Amniotic epithelial cell (primary cell): Measurements from ENCODE around the gene SPDYE3.
A peak's percentile ranks its signal among the peaks of the same experiment; 100 is the strongest.
"Not testable (repeated sequence)": the region's sequence is repeated elsewhere in the genome, so short reads cannot be mapped to it uniquely, and the experiment has no call there.

Experiments used
- DNase-seq: peaks from one replicate; pipeline ENCODE4 v3.0.0-alpha.2; 2010; ENCODE audit warnings: low read depth

SPDYE3 gene, protein sequence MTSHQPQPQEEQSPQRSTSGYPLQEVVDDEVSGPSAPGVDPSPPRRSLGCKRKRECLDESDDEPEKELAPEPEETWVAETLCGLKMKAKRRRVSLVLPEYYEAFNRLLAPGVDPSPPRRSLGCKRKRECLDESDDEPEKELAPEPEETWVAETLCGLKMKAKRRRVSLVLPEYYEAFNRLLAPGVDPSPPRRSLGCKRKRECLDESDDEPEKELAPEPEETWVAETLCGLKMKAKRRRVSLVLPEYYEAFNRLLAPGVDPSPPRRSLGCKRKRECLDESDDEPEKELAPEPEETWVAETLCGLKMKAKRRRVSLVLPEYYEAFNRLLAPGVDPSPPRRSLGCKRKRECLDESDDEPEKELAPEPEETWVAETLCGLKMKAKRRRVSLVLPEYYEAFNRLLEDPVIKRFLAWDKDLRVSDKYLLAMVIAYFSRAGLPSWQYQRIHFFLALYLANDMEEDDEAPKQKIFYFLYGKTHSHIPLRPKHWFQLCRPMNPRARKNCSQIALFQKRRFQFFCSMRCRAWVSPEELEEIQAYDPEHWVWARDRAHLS

DNA sequence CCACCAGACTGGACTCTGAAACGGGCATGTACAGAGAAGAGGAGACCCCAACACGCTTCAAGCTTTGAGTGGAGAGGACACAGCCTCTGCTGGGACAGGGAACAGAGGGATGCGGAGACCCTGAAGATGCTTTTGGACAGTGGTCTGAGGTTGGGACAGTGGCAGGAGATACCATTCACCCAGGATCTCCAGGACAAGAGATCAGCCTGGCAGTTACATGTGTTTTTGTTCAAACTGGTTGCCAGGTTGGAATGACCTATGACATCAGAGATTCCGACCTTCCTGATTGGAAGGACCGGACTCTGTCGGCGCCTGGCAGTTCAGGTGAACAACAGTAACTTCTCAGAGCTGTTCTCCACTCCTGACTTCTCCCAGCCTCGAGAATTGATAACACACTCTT, at the start of gene SPDYE3:
TSS of gene SPDYE3 (plus strand) at position 301 of the 400 bp plus-strand sequence. CDS start 184 bp downstream, outside the sequence.
- not testable (repeated sequence) for DNase-seq

DNA sequence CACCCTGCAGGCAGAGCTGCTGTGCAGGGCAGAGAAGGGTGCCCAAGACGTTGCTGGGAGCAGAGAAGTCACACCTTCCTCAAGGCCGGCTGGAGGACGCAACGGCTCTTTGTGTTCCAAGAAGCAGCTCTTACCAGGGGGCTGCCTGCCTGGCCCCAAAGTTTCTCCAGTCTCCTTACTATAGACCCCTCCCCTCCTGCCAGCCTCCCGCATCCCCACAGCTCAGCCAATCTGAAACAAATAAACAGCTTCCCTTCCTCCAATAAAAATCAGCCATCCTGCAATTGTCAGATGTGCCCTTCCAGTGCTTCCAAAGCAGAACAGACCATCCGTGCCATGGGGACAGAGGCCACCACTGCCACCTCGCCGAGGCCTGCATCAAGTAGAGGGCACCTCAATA, 47.5 kb upstream of the SPDYE3 start:
- not testable (repeated sequence) for DNase-seq

DNA sequence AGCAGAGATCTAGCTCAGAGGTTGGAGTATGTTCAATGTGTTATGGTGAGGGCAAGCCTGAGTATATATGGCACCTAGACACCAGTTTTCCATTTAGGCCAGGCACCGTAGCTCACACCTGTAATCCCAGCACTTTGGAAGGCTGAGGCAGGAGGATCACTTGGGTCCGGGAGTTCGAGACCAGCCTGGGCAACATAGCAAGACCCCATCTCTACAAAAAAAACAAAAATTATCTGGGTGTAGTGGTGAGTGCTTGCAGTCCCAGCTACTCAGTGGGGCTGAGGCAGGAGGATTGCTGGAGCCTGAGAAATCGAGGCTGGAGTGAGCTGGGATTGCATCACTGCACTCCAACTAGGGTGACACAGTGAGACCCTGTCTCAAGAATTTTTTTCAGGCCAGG, 44.6 kb upstream of the SPDYE3 start:
- not testable (repeated sequence) for DNase-seq

DNA sequence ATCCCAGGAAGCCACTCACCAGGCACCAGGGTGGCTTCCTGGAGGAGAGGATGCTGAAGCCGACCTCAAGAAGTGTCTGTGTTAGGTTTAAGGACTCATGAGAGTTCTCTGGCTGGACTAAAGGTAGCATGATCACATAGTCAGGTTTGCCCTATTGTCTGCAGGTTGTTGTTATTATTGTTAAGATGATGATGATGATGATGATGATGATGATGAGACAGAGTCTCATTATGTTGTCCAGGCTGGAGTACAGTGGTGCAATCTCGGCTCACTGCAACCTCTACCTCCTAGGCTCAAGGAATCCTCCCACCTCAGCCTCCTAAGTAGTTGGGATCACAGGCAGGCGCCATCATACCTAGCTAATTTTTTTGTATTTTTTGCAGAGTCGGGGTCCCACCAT, 43.3 kb upstream of the SPDYE3 start:
- DNase-seq: not testable (repeated sequence)

DNA sequence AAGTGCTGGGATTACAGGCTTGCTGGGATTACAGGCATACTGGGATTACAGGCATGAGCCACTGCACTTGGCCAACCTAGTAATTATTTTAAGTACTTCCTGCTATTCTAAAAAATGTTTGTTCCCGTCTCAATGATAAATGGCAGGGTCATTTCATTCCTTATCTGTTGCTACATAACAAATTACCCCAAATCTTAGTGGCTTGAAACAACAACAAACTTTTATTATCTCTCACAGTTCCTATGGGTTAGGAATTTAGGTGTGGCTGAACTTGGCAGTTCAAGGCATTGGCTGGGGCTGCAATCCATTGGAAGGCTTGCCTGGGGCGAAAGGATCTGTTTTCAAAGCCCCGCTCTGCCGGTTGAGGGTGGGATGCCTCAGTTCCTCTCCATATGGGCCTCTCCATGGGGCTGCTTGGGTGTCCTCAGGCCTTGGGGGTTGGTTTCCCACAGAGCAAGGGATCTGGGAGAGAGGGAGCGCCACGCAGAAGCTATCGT, 42.8 kb upstream of the SPDYE3 start:
- DNase-seq: peak; percentile 39

DNA sequence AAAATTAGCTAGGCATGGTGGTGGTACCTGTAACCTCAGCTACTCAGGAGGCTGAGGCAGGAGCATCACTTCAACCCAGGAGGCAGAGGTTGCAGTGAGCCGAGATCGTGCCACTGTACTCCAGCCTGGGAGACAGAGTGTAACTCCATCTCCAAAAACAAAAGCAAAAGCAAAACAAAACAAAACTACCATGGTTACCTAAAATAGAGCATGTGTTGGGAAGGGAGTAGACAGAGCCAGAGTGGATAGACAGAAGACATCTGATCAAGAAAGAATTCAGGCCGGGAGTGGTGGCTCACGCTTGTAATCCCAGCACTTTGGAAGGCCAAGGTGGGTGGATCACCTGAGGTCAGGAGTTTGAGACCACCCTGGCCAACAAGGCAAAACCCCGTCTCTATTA, 41.7 kb upstream of the SPDYE3 start:
- DNase-seq: not testable (repeated sequence)

DNA sequence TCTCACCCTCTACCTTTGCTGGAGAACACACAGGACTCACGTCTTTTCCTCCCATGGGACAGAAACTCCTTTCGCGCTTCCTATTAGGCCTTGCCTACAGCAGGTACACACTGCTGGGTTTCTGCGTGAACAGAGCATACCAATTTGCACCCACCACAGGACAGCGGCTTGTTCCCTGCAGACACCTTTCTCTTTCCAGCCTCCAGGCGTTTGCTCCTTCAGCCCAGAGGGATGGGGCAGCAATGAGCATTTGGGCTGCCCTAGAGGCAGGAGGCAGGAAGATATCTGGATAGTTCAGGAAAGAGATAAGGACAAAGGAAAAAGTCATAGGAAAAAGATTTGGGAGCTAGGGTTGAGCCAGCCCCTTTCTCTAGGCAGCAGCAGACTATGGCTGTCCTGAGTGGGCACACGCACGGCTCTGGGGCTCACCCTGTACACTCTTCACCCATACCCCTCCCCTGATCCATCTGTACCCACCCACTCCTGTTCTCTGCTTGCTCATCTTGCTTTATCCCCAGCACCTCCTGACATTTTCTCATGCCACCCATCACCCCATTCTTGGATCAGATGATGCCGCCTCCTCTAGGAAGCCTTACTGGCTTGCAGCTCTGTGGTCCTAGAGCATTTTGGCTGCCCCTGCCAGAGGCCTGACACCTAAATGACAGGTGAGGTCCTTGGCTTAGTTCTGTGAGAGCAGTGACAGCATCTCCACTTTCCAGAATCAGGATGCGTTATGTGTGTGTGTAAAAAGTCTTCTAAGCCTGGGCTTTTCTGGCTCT, 40.7 kb upstream of the SPDYE3 start:
- no peak for DNase-seq

DNA sequence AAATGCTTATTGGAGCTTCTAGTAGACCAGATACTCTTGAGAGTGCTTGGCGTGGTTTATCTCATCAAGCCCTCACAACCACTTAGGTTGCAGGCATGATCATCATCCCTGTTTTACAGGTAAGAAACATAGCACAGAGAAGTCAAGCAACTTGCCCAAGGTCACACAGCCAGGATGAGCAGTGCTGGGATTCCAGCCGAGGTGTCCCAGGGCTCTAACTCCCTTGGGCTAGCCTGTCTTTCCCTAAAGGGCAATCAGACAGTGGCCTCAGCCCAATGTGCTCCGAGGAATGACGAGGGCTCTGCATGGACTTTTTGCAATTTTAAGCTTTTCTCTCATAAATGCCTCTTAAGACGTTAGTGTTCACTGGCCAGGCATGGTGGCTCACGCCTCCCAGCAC, 39.9 kb upstream of the SPDYE3 start:
- DNase-seq: no peak

DNA sequence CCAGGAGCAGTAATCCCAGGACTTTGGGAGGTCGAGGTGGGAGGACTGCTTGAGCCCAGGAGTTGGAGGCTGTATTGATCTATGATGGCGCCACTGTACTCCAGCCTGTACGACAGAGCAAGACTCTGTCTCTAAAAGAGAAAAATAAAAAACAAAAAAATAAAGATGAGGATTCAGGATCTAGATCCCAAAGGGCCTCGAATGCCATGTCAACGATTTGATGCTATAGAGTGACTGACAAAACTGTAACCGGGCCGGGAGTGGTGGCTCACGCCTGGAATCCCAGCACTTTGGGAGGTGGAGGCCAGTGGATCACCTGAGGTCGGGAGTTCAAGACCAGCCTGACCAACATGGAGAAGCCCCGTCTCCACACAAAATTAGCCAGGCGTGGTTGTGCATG, 38.6 kb upstream of the SPDYE3 start:
- DNase-seq: not testable (repeated sequence)

DNA sequence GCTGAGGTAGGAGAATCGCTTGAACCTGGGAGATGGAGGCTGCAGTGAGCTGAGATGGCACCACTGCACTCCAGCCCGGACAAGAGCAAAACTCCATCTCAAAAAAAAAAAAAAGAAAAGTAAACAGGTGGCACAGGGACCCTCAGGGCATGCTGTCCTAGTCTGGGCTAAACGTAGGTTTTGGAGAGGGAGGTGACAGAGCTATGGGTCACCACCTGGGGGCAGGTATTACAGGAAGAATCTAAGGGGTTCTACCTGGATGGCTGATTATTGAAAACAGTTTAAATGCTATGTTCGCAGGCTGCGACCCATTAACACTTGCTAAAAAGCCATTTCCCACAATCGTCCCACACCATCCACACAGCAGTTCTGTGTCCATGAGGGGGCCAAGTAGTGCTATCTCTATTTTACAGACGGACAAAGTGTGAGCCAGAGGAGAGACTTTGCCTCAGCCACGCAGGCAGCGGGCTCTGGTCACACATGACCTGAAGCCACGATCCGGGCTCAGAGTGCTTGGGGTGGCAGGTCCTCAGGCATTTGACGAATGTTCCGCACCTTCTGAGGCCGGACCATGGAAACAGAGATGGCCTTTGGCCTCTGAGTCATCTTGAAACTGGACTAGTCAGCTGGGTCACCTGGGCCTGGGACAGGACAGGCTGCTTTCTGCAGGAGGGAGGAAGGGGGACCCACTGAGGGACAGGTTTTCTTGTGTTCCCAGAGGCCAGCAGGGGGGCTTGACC, 38.0 kb upstream of the SPDYE3 start:
- not testable (repeated sequence) for DNase-seq

DNA sequence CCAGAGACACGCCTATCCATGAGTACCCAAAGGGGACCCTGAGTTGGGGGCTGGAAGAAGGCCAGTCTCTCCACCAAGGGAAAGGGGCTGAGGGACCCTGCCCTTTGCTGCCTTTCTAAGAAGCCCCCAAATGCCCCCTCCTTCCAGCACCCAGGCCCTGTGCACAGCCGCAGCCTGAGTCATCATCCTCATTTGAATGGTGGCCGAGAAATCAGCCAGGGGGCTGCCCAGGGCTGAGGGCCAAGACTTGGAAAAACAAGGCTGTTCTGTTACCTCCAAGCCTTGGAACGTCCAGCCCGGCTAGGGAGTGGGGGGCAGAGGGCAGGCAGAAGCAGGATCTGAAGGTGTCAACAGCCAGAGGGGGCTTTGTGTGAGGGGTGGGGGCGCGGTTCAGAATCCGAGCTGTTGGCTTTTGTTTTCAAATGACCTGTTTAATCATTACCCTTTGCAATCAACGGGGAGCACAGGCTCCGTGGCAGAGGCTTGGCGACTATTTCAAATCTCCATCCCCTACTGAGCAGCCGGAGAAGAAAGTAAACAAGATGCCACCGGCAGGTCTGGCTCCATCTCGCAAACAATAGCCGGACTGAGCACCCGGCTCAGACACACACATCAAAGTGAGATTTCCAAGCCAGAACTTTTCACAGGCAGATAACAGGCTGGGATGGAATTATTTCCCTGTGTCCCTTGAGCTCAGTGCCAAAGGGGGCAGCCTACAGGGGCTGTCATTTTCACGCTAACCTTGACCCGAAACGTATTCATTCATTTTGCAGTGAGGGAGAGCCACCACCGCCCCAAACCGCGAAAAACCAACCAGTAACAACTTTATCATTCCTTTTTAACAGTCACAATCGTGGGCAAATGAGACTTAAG, 37.2 kb upstream of the SPDYE3 start:
- DNase-seq: peak; percentile 10

DNA sequence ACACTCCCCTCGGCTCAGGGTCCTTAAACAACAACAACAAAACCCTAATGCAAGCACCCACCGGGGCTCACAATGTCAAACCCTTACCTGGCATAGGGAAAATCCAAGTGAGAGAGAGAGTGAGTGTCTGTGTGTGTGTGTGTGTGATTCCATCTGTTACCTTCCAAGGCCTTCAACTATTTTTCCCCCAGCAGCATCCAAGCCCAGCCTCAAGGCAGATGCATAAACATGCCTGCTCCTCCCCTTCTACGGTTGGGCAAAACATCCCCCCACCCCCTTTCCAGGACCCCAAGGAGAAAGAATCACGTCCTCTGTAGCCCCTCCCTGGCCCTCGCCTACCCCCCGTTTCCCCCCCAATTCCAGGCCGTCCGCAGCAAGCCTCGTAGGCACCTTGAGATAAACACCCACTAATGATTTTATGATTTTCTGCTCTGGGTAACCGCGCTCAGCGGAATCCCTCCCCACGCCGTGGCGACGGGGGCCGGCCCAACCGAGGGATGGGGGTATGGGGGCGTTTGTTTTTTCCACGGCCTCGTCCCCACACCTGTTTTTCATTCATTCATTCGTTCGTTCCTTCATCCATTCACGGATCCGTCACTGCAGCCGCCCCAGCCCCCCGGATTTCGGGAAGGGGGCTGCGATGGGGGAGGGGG, 36.4 kb upstream of the SPDYE3 start:
- DNase-seq: peak; percentile 30

DNA sequence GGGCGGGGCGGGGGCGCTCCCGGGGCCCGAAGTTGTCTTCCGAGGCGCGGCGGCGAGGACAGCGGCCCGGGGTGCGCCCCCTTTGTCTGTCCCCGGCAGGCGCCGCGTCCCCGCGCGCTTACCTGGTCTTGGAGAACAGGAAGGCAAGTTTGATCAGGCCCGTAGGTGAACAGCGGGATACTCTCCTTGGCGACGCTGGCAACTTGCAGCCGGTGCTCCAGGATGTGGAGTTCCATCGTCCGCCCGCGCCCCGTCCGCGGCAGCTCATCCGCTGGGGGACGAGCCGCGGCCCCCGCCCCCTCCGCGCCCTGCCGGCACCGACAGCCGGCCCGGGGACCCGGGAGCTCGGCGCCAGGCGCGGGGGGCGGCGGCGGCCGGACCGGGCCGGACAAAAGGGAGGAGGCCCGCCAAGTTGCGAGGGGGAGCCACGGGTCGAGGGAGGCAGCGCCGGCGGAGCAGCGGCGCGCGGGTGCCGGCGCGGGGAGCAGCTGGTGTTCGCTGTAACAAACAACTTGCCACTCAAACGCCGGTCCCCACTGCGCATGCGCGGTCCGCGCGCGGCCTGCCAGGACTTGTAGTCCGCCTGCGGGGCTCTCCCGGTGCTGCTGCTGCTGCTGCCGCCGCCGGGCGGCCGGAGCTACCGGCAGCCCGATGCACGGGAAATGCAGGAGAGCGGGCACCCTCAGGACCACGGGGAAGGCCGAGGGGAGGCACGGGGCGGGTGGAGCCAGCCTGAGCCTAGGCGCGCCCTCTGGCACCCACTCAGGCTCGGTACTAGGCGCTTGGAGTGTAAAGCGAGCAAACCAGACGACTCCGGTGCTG, 35.6 kb upstream of the SPDYE3 start:
- peak; percentile 92 for DNase-seq

DNA sequence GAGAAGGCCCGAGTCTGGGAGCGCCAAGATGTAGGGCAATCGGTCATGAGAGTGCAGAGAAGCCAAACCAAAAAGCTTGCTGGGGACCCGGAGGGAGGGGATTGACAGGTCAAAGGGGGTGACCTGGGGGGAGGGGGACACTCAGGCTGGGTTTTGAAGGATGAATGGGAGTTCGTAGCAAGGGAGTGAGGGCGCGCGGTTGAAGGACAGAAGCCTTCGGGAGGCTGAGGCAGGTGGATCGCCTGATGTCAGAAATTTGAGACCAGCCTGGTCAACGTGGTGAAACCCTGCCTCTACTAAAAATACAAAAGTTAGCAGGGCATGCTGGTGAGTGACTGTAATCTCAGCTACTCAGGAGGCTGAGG, 35.0 kb upstream of the SPDYE3 start:
- not testable (repeated sequence) for DNase-seq

DNA sequence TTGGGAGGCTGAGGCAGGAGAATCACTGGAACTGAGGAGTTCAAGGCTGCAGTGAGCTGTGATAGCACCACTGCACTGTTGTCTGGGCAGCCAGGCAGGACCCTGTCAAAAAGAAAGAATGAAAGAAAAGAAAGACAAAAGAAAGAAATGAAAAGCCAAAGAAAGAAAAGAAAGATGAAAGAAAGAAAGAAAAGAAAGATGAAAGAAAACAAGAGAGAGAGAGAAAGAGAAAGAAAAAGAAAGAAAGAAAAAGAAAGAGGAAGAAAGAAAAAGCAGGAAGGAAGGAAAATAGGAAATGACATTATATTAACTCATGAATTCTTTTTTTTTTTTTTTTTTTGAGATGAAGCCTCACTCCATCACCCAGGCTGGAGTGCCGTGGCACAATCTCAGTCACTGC, 32.4 kb upstream of the SPDYE3 start:
- DNase-seq: no peak

DNA sequence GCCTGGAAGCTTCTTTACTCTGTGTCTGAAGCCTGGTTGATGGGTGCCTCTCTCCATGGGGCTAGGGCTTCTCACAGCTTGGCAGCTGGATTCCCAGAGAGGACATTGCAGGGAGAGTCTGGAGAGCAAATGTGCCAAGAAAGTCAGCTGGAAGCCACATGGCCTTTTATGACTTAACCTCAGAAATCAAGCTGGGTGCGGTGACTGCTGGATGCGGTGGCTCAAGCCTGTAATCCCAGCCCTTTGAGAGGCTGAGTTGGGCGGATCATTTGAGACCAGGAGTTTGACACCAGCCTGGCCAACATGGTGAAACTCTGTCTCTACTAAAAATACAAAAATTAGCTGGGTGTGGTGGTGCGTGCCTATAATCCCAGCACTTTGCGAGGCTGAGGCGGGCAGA, 31.4 kb upstream of the SPDYE3 start:
- not testable (repeated sequence) for DNase-seq

DNA sequence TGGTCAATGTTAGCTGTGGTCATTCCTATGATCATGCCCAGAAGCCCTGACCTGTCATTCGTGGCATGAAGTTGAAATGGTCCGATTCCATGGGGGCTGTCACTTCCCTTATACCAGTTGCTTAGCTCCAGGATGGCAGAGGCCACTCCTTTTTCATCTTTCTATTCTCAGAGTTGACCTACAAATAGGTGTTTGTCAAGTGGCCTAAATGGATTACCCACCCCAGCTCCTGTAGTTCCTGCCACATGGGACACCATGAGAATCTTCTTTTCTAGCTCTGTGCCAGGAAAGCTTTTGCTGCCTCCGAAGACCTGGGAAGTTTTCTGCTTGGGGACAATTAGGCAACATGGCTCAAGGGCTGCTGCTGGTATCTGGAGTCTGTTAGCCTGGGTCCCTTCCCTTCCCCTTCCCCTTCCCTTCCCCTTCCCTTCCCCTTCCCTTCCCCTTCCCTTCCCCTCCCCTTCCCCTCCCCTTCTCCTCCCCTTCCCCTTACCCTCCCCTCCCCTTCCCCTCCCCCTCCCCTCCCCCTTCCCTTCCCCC, 25.4 kb upstream of the SPDYE3 start:
- not testable (repeated sequence) for DNase-seq

DNA sequence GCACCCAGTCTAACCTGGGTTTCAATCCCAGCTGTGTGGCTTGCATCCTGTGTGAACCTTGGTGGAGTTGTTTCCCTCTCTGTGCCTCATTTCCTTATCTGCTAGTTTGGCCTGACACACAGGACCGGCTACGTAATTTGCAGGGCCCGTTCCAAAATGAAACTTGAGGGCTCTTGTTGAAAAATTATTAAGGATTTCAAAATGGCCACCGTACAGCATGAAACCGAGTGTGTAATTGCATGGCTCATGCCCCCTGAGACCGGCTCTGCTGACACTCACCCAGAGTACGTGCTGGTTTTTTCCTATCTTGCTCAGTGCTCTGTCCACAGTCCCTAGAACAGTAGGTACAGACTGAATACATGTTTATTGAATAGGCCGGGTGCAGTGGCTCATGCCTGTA, 24.4 kb upstream of the SPDYE3 start:
- not testable (repeated sequence) for DNase-seq
